Cardiac fibroblast (primary cell): ENCODE results near the gene CNEP1R1.
A peak's percentile ranks its signal among the peaks of the same experiment; 100 is the strongest.
"Not testable (repeated sequence)": the region's sequence is repeated elsewhere in the genome, so short reads cannot be mapped to it uniquely, and the experiment has no call there.

ENCODE experiments used
- DNase-seq, 2 donors: peaks; one replicate each; pipeline versions ENCODE4 v3.0.0 to v3.0.0-alpha.2; 2010; ENCODE audit warnings: low read depth in 2 of 2
- H3K4me3 ChIP-seq, 2 donors: replicated peaks in 1 of 2; 1 replicate in 1 of 2; 2 replicates in 1 of 2; pipeline ENCODE4 v1.5.1; 2011; ENCODE audit warnings: low read depth in 2 of 2, low read length in 2 of 2, mild to moderate bottlenecking in 2 of 2, moderate library complexity in 1 of 2
- TF ChIP-seq, protein P1 (sequence below): IDR thresholded peaks from one replicate; pipeline ENCODE4 v1.5.1; 2011; ENCODE audit warnings: low read depth, mild to moderate bottlenecking, low read length, inconsistent platforms

Gene CNEP1R1

DNA sequence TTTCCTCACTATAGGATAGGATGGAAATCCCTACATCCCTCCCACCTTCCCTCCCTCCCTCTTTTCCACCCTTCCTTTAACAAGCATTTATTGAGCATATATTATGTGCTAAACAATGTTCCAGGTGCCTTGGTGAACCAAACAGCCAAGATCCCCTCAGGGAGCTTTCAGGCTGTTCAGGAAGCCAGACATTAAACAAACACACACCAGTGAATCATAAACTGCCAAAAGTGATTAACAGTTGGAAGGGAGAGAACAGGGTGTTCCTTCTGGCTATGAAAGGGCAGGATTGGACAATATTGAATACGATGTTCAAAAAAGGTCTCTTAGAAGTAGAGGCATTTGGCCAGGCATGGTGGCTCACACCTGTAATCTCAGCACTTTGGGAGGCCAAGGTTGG is 22.8 kb upstream of the CNEP1R1 start:
- DNase-seq = peak in 1 of 2 donors; percentile 53
- H3K4me3 ChIP-seq = no peak overlapping the region
- TF ChIP-seq, protein P1, sequence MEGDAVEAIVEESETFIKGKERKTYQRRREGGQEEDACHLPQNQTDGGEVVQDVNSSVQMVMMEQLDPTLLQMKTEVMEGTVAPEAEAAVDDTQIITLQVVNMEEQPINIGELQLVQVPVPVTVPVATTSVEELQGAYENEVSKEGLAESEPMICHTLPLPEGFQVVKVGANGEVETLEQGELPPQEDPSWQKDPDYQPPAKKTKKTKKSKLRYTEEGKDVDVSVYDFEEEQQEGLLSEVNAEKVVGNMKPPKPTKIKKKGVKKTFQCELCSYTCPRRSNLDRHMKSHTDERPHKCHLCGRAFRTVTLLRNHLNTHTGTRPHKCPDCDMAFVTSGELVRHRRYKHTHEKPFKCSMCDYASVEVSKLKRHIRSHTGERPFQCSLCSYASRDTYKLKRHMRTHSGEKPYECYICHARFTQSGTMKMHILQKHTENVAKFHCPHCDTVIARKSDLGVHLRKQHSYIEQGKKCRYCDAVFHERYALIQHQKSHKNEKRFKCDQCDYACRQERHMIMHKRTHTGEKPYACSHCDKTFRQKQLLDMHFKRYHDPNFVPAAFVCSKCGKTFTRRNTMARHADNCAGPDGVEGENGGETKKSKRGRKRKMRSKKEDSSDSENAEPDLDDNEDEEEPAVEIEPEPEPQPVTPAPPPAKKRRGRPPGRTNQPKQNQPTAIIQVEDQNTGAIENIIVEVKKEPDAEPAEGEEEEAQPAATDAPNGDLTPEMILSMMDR = no peak

DNA sequence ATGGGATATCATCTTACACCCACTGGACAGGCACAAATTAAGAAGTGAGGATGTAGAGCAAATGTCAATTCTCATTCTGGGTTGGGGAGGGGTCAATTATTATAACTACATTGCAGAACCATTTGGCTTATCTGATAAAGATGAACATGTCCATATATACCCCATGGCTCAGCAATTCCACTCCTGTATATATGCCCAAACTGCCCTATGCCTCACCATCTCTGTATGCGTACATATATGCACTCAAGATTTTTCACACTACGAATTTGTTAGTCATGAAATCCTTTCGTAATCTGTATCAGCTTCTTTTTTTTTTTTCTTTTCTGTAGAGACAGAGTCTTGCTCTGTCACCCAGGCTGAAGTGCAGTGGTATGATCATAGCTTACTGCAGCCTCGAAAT is 20.8 kb upstream of the CNEP1R1 start:
- DNase-seq = no peak

GRCh38 chr16:50006964-50007363 is 18.1 kb upstream of the CNEP1R1 start:
- TF ChIP-seq, protein P1 = no peak
- no peak overlapping the region for H3K4me3 ChIP-seq
- DNase-seq = no peak

More for the DNA sequence above, 20.8 kb upstream of the CNEP1R1 start:
- TF ChIP-seq, protein P1 = no peak
- H3K4me3 ChIP-seq = no peak overlapping the region

DNA sequence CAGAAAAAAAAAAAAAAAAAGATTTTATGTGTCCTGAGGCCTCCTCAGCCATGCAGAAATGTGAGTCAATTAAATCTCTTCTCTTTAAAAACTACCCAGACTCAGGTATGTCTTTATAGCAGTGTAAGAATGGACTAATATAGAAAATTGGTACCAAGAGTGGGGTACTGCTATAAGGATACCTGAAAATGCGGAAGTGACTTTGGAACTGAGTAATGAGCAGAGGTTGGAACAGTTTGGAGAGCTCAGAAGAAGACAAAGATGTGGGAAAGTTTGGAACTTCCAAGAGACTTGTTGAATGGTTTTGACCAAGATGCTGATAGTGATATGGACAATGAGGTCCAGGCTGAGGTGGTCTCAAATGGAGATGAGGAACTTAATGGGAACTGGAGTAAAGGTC is 17.3 kb upstream of the CNEP1R1 start:
- no peak for DNase-seq
- TF ChIP-seq, protein P1 = no peak
- no peak overlapping the region for H3K4me3 ChIP-seq

GRCh38 chr16:50010212-50010611 is 14.8 kb upstream of the CNEP1R1 start:
- DNase-seq = no peak
- TF ChIP-seq, protein P1 = no peak
- no peak overlapping the region for H3K4me3 ChIP-seq

DNA sequence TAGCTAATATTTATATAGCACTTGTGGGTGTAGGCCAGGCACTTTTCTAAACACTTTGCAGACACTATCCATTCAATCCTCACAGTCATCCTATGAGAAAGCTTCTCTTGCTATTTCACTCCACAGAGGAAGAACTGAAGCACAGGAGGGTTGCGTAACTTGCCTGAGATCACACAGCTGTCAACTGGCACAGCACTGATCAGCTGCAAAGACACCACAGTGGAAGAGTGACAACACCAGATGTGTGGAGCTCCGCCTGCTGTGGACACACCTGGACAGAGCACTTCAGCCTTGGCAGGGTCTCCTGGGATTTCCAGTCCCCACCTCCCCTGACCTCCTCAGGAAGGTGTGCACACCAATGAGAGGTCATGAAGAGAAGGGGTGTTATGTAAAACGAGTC is 13.3 kb upstream of the CNEP1R1 start:
- peak; percentile 26 to 36 for DNase-seq
- TF ChIP-seq, protein P1 = no peak
- no peak overlapping the region for H3K4me3 ChIP-seq

- H3K4me3 ChIP-seq = no peak overlapping the region
- no peak for DNase-seq
- TF ChIP-seq, protein P1 = no peak
Observed at GRCh38 chr16:50012182-50012581, 12.8 kb upstream of the CNEP1R1 start.

DNA sequence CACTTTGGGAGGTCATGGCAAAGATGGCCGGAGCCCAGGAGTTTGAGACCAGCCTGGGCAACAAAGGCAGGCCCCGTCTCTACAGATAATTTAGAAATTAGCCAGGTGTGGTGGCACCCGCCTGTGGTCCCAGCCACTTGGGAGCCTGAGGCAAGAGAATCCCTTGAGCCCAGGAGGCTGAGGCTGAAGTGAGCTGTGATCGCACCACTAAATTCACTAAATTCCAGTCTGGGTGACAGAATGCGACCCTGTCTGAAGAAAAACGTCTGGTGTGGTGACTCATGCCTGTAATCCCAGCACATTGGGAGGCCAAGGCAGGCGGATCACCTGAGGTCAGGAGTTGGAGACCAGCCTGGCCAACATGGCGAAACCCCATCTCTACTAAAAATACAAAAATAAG is 10.8 kb upstream of the CNEP1R1 start:
- DNase-seq, H3K4me3 ChIP-seq: not testable (repeated sequence)
